Kidney capillary endothelial cell (primary cell): ENCODE results near the gene ANXA6.
A peak's percentile ranks its signal among the peaks of the same experiment; 100 is the strongest.
"Not testable (repeated sequence)": the region's sequence is repeated elsewhere in the genome, so short reads cannot be mapped to it uniquely, and the experiment has no call there.

Experiments
- DNase-seq: peaks from one replicate; pipeline ENCODE4 v3.0.0-alpha.2; 2018; ENCODE audit warnings: low spot score

ANXA6 gene

GRCh38 chr5:151180291-151180690 is 22.7 kb upstream of the ANXA6 start:
- no peak for DNase-seq

GRCh38 chr5:151179489-151179840 is 21.9 kb upstream of the ANXA6 start:
- no peak for DNase-seq

GRCh38 chr5:151178777-151179488 is 21.4 kb upstream of the ANXA6 start:
- no peak for DNase-seq

- no peak for DNase-seq
These were observed 20.8 kb upstream of the ANXA6 start for GRCh38 chr5:151178372-151178771.

- not testable (repeated sequence) for DNase-seq
These were observed 18.7 kb upstream of the ANXA6 start for GRCh38 chr5:151176268-151176667.

GRCh38 chr5:151174612-151175101 is 17.1 kb upstream of the ANXA6 start:
- no peak for DNase-seq

- DNase-seq = no peak
These were observed 16.4 kb upstream of the ANXA6 start for GRCh38 chr5:151173711-151174611.

GRCh38 chr5:151171529-151171928 is 13.9 kb upstream of the ANXA6 start:
- no peak for DNase-seq

- no peak for DNase-seq
These were observed 11.2 kb upstream of the ANXA6 start for GRCh38 chr5:151168602-151169344.

- DNase-seq = no peak
These were observed 9.4 kb upstream of the ANXA6 start for GRCh38 chr5:151167022-151167421.

GRCh38 chr5:151164687-151165392 is 7.3 kb upstream of the ANXA6 start:
- DNase-seq = peak; percentile 73

GRCh38 chr5:151162776-151163175 is 5.2 kb upstream of the ANXA6 start:
- no peak for DNase-seq

GRCh38 chr5:151159649-151160373 is 2.2 kb upstream of the ANXA6 start:
- DNase-seq = no peak

GRCh38 chr5:151158287-151158661 is 695 bp upstream of the ANXA6 start:
- DNase-seq = no peak

GRCh38 chr5:151156507-151157420 is 815 bp downstream of the ANXA6 start:
- peak; percentile 16 for DNase-seq

GRCh38 chr5:151155775-151156506 is 1.6 kb downstream of the ANXA6 start:
- DNase-seq = peak; percentile 17

GRCh38 chr5:151154931-151155774 is 2.4 kb downstream of the ANXA6 start:
- DNase-seq = no peak

- DNase-seq = no peak
These were observed 3.8 kb downstream of the ANXA6 start for GRCh38 chr5:151153766-151154272.
